Measurements from ENCODE around the gene LETM1.

DNA sequence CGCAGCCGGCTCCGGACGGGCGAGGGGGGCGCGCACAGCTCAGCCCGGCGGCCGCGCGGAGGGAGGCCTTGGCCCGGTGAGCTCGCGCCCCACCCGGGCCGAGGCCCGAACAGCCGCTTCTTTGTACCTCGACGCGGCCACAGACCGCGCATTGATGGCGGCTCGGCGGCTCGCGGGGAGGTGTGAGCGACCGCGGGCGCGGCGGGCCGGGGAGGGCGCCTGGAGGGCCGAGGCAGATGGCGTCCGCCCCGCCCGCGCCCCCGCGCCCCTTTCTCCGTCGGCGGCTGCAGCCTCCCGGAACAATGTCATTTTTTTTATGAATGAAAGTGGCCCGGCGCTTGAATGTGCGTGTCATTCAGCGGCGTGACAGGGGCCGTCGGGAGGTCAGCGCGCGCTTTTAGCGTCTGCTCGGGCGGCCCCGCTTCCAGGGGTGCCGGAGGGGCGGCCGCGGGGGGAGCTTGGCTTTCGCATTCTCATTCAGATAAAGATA, 61.1 kb downstream of the LETM1 start:
- TF ChIP-seq POLR2AphosphoS5 (IDR thresholded peaks at IDR 0.05; ENCODE audit: borderline replicate concordance, low read depth, low read length), result no peak
- no peak for TF ChIP-seq EZH2 (IDR thresholded peaks at IDR 0.05)

All from SK-N-MC (cell line).